ENCODE measurements around the gene CTNNA2.

CTNNA2 gene

DNA sequence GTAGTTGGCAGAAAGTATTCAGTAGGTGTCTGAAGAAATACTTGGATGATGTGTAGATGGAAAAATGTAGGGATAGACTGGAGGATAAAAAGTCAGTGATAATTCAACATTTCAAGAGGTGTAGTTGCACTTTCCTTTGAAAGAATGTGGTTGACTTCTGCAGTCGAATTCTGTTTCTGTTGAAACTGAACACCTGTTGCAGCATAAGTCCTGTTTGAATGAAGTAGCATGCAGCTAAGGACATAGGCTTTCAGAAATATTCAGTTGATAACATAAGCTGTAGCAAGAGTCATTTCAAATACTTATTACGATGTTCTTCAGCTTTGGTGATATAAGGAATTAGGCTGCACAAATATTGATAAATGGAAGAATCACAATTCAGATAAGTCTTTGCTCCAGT lies 1129.6 kb downstream of the CTNNA2 start:
- TF ChIP-seq, protein P1, sequence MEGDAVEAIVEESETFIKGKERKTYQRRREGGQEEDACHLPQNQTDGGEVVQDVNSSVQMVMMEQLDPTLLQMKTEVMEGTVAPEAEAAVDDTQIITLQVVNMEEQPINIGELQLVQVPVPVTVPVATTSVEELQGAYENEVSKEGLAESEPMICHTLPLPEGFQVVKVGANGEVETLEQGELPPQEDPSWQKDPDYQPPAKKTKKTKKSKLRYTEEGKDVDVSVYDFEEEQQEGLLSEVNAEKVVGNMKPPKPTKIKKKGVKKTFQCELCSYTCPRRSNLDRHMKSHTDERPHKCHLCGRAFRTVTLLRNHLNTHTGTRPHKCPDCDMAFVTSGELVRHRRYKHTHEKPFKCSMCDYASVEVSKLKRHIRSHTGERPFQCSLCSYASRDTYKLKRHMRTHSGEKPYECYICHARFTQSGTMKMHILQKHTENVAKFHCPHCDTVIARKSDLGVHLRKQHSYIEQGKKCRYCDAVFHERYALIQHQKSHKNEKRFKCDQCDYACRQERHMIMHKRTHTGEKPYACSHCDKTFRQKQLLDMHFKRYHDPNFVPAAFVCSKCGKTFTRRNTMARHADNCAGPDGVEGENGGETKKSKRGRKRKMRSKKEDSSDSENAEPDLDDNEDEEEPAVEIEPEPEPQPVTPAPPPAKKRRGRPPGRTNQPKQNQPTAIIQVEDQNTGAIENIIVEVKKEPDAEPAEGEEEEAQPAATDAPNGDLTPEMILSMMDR (IDR thresholded peaks at IDR 0.05; ENCODE audit: control extremely low read depth, extremely low read depth, low read depth, missing control alignments), result no peak
- POLR2A ChIA-PET, result no interaction called here
- DNase-seq (ENCODE audit: extremely low spot score), result no peak
- CTCF ChIA-PET, result interaction anchor here (0.6 kb wide), 1 partner anchor 350 kb away, joined by 3 read pairs; no protein-coding TSS in a partner anchor

DNA sequence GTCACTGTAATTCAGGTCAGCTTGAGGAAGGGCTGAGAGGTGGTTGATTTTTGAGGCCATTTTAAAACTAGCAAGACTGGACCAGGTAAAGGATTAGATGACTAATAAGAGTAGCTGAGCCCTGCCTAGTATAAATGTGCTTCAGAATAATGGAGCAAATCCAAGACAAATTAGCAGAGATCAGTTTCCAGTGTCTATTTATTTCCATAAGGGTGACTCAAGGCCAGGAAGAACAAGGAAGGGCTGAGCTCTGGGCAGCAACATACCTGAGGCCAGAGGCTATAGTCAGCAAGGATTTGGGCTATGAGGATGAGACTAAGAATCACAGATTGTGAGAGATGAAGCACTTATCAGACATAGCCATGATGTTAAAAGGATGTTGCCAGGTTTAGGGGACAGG lies 1130.7 kb downstream of the CTNNA2 start:
- no peak for DNase-seq (ENCODE audit: extremely low spot score)
- TF ChIP-seq, protein P1 (IDR thresholded peaks at IDR 0.05; ENCODE audit: control extremely low read depth, extremely low read depth, low read depth, missing control alignments), result no peak
- CTCF ChIA-PET, result no interaction called here
- POLR2A ChIA-PET, result no interaction called here

DNA sequence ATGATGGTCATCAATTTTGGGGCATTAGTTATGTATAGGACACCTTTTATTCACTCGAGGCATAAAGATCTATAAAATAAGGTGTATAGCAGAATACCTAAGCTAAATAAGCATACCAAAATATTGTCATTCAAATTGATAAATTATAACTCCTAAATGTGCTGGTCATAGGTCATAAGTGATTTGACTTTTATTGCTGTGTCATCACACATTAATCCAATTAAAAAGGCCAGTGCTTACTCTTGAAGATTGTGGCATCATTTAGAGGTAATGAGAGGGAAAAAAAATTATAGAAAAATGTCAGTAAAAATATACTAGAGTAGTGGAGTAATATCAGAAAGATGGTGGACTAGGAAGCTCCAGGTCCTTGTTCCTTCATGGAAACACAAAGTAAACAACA lies 1138.6 kb downstream of the CTNNA2 start:
- TF ChIP-seq, protein P1 (IDR thresholded peaks at IDR 0.05; ENCODE audit: control extremely low read depth, extremely low read depth, low read depth, missing control alignments), result no peak
- ChIA-PET POLR2A (no interaction called here), CTCF (no interaction called here)
- no peak for DNase-seq (ENCODE audit: extremely low spot score)

DNA sequence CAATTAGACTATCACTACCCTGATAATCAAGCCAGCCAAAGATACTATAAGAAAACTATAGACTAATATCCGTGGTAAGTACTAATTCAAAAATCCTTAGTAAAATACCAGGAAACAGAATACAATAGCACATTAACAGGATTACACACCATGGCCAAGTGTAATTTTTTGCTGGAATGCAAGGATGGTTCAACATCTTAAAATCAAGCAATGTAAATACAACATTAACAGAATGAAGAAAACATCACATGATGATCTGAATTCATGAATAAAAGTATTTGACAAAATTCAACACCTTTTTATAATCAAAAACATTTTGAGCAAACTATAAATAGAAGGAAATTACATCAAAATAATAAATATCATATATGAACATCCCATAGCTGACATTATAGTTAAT lies 1142.4 kb downstream of the CTNNA2 start:
- TF ChIP-seq, protein P1 (IDR thresholded peaks at IDR 0.05; ENCODE audit: control extremely low read depth, extremely low read depth, low read depth, missing control alignments), result no peak
- DNase-seq (ENCODE audit: extremely low spot score), result no peak
- POLR2A ChIA-PET, result no interaction called here
- CTCF ChIA-PET, result no interaction called here

DNA sequence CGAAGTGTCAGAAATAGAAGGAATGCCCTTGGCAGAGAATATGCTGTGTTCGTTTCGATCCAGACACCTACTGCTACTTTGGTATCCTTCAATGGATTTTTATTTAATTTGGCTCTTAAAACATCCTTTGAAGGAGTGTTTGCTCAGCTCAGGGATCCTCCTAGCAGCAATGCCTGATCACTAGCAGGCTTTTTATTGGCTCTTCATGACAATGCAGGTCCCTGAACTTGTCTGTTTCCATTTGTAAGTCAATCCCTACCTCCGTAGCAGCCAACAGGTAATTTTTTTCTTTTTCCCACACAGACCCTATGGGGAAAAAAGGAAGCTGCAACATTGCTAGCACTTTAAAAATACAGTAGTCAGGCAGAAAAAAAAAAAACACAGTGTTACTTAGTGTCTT lies 1157.9 kb downstream of the CTNNA2 start:
- ChIA-PET CTCF (no interaction called here), POLR2A (no interaction called here)
- DNase-seq (ENCODE audit: extremely low spot score), result no peak
- TF ChIP-seq, protein P1 (IDR thresholded peaks at IDR 0.05; ENCODE audit: control extremely low read depth, extremely low read depth, low read depth, missing control alignments), result no peak

DNA sequence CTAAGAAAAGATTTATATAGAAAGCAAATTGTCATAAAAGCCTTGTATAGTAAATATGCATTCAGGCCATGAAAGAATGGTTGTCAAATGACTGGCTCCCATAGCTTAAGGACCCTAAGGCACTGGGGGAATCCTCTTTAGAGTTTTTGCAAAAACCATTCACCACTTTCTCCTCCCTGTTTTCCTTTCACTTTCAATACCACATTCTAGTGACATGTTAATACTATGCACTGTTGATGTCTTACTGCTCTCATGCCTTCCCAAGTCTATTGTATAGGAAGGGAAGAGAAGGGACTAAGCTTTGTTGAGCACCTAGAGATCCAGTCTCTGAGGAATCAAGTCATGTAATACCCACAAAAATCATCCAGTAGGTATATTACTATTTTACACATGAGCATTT lies 1174.7 kb downstream of the CTNNA2 start:
- DNase-seq (ENCODE audit: extremely low spot score), result no peak
- ChIA-PET POLR2A (no interaction called here), CTCF (interaction anchor here (0.9 kb wide), 1 partner anchor 10 kb away, joined by 3 read pairs; no protein-coding TSS in a partner anchor)
- TF ChIP-seq, protein P1 (IDR thresholded peaks at IDR 0.05; ENCODE audit: control extremely low read depth, extremely low read depth, low read depth, missing control alignments), result no peak

DNA sequence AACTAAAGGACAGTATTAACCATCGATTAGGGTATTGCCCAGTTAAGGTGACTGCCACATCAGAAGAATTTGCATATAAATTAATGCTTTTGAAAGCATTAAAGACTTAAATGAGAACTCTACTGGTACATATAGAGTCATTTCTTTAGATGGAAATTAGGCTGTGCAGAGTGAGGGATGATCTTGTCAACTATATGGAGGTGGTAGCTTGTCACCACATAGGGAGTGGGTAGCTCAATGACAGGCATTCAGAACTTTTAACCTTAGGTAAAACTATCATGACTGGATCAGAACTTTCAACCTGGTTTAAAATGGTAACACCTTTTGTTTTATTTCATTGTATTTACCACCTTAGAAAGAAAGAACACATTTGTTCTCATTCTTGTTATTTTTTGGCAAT lies 1176.3 kb downstream of the CTNNA2 start:
- TF ChIP-seq, protein P1 (IDR thresholded peaks at IDR 0.05; ENCODE audit: control extremely low read depth, extremely low read depth, low read depth, missing control alignments), result no peak

More for the DNA sequence above, 1176.3 kb downstream of the CTNNA2 start:
- CTCF ChIA-PET, result no interaction called here
- no peak for DNase-seq (ENCODE audit: extremely low spot score)
- POLR2A ChIA-PET, result no interaction called here
